ENCODE results near the gene CCM2L.

CCM2L gene

DNA sequence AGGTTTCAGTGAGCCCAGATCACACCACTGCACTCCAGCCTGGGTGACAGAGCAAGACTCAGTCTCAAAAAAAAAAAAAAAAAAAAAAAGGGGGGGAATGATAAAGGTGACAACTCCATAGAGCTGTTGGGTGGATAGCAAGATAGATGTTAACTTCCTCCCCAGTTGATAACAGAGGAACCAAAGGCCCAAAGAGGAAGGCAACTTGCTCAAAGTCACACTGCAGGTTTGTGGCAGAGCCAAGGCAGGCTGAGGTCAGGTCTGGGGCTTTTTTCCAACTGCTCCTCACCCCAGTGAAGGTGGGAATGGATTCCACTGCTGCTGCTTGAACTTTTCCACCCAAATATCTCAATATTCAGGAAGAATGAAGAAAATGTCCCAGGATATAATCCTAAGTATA lies 68.6 kb downstream of the CCM2L start:
- DNase-seq (ENCODE audit: low read depth) = no peak
- H3K4me3 ChIP-seq (ENCODE audit: control insufficient read depth, low read depth, low read length) = no peak overlapping the region
- TF ChIP-seq CTCF (conservative IDR thresholded peaks at IDR 0.05; ENCODE audit: control insufficient read depth, insufficient read depth, low read depth, low read length) = no peak

- no peak for TF ChIP-seq CTCF (conservative IDR thresholded peaks at IDR 0.05; ENCODE audit: control insufficient read depth, insufficient read depth, low read depth, low read length)
- H3K4me3 ChIP-seq (ENCODE audit: control insufficient read depth, low read depth, low read length) = no peak overlapping the region
- DNase-seq (ENCODE audit: low read depth) = no peak
These were observed 69.4 kb downstream of the CCM2L start for GRCh38 chr20:32079655-32080109.

DNA sequence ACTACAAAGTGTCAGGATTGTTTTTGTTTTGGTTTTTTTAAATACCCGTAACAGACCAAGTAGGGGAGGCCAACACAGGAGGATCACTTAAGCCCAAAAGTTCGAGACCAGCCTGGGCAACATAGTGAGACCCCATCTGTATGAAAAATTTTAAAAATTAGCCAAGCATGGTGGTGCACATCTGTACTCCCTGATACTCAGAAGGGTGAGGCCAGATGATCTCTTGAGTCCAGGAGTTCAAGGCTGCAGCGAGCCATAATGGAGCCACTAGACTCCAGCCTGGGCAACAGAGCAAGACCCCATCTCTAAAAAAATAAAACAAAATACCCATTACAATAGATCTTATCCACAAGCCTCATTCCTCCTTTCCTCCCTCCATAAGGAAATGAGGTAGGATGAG lies 70.5 kb downstream of the CCM2L start:
- H3K4me3 ChIP-seq (ENCODE audit: control insufficient read depth, low read depth, low read length) = no peak overlapping the region
- no peak for TF ChIP-seq CTCF (conservative IDR thresholded peaks at IDR 0.05; ENCODE audit: control insufficient read depth, insufficient read depth, low read depth, low read length)
- no peak for DNase-seq (ENCODE audit: low read depth)

Measured in fibroblast of mammary gland (primary cell).